ENCODE results near the gene P3H2. TPM values are rescaled to one million over a fixed set of nuclear protein-coding genes. Genes with fewer than 3 reads are reported as not detected.

P3H2 gene
- total and polyA plus RNA-seq, 2 donors (not counting 1 experiment from before 2014, with no cell fraction given), result not detected

DNA sequence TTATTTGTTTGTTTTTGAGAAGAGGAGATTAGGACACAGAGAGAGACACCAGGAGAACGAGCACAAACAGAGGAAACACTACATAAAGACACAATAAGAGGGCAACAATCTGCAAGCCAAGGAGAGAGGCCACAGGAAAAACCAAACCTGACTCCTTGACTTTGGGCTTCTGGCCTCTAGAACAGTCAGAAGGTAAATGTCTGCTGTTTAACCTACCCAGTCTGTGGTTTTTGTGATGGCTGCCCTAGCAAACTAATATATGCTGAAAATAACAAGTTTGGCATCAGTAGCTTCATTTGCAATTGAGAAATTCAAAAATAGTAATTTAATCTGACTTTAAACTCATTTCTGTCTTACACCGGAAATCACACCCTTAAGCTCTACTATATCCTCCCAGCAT, 110.2 kb downstream of the P3H2 start:
- ChIA-PET POLR2A (no interaction called here), CTCF (interaction anchor here (0.7 kb wide), 1 partner anchor 12 kb away, joined by 3 read pairs; no protein-coding TSS in a partner anchor)
- Histone ChIP-seq H3K27ac (ENCODE audit: low read length in 2 of 2) (no peak overlapping the region), H3K4me1 (ENCODE audit: control insufficient read depth in 2 of 2, insufficient read depth in 2 of 2, low read length in 2 of 2) (no peaks in the 10 kb centered on the region), H4K20me1 (ENCODE audit: control insufficient read depth, insufficient read depth, low read length, poor library complexity, severe bottlenecking) (no peaks in the 10 kb centered on the region), H3K9me3 (ENCODE audit: control extremely low read depth in 1 of 3, control insufficient read depth in 2 of 3, insufficient read depth in 1 of 3, low read length in 2 of 3) (no peaks in the 10 kb centered on the region), H3K79me2 (ENCODE audit: control insufficient read depth, insufficient read depth, low read length) (no peaks in the 10 kb centered on the region), H3K27me3 (replicated peaks in 1 of 4; ENCODE audit: control extremely low read depth in 1 of 4, control insufficient read depth in 3 of 4, insufficient read depth in 4 of 4, low read length in 3 of 4) (no peaks in the 10 kb centered on the region), H3K4me2 (replicated peaks; ENCODE audit: low read depth, low read length, poor library complexity, severe bottlenecking) (no peak overlapping the region), H3K4me3 (ENCODE audit: control extremely low read depth in 1 of 5, extremely low read depth in 1 of 5, insufficient read depth in 1 of 5, low read depth in 2 of 5, low read length in 4 of 5) (no peak overlapping the region), H3K9ac (ENCODE audit: low read length) (no peak overlapping the region), H2AFZ (ENCODE audit: insufficient read depth, low read depth, low read length, poor library complexity, severe bottlenecking) (no peak overlapping the region), H3K36me3 (replicated peaks in 1 of 2; ENCODE audit: control extremely low read depth in 1 of 2, control insufficient read depth in 1 of 2, extremely low read depth in 1 of 2, insufficient read depth in 2 of 2, low read length in 1 of 2) (no peaks in the 10 kb centered on the region)
- H3K27me3 Mint-ChIP-seq, result peaks cover 7% of the 10 kb centered on the region
- no peak overlapping the region for H3K27ac Mint-ChIP-seq
- H3K4me3 Mint-ChIP-seq, result no peak overlapping the region
- H3K9me3 Mint-ChIP-seq (ENCODE audit: insufficient read depth), result no peaks in the 10 kb centered on the region
- H3K4me1 Mint-ChIP-seq, result no peaks in the 10 kb centered on the region
- TF ChIP-seq, protein P1, sequence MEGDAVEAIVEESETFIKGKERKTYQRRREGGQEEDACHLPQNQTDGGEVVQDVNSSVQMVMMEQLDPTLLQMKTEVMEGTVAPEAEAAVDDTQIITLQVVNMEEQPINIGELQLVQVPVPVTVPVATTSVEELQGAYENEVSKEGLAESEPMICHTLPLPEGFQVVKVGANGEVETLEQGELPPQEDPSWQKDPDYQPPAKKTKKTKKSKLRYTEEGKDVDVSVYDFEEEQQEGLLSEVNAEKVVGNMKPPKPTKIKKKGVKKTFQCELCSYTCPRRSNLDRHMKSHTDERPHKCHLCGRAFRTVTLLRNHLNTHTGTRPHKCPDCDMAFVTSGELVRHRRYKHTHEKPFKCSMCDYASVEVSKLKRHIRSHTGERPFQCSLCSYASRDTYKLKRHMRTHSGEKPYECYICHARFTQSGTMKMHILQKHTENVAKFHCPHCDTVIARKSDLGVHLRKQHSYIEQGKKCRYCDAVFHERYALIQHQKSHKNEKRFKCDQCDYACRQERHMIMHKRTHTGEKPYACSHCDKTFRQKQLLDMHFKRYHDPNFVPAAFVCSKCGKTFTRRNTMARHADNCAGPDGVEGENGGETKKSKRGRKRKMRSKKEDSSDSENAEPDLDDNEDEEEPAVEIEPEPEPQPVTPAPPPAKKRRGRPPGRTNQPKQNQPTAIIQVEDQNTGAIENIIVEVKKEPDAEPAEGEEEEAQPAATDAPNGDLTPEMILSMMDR (IDR thresholded peaks at IDR 0.05), result no peak
- no peak for TF ChIP-seq EZH2 (IDR thresholded peaks at IDR 0.05; ENCODE audit: borderline replicate concordance, insufficient read depth, low read depth, low read length, poor library complexity, severe bottlenecking)
- ATAC-seq (ENCODE audit: low read depth), result no peak
- 83% methylated on average over 1 of the region's 2 CpGs for WGBS (ENCODE audit: insufficient coverage)
- DNase-seq, result no peak
- intact Hi-C loops (cut with micrococcal nuclease), result no loop called here

DNA sequence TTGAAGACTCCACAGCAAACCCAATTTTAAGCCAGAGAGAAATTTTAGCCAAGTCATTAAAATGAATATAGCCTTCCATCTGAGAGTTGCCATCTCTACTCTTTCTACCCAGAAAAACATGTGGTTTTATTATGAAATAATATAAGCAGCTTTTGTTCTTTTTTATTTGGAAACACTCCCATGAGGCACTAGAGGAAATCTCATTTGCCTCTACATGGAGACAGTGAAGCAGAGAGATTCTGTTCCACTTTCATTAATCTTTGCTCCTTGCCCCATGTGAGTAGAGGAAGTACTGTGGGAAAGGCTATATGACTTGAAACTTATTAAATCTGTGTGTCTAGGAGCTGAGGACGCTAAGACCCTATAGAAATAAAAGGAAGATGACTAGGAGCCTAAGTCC, 111.1 kb downstream of the P3H2 start:
- Histone ChIP-seq H2AFZ (ENCODE audit: insufficient read depth, low read depth, low read length, poor library complexity, severe bottlenecking) (no peak overlapping the region), H3K4me3 (ENCODE audit: control extremely low read depth in 1 of 5, extremely low read depth in 1 of 5, insufficient read depth in 1 of 5, low read depth in 2 of 5, low read length in 4 of 5) (no peak overlapping the region), H3K36me3 (replicated peaks in 1 of 2; ENCODE audit: control extremely low read depth in 1 of 2, control insufficient read depth in 1 of 2, extremely low read depth in 1 of 2, insufficient read depth in 2 of 2, low read length in 1 of 2) (no peaks in the 10 kb centered on the region), H3K4me1 (ENCODE audit: control insufficient read depth in 2 of 2, insufficient read depth in 2 of 2, low read length in 2 of 2) (no peaks in the 10 kb centered on the region), H4K20me1 (ENCODE audit: control insufficient read depth, insufficient read depth, low read length, poor library complexity, severe bottlenecking) (no peaks in the 10 kb centered on the region), H3K79me2 (ENCODE audit: control insufficient read depth, insufficient read depth, low read length) (no peaks in the 10 kb centered on the region), H3K9ac (ENCODE audit: low read length) (no peak overlapping the region), H3K27me3 (replicated peaks in 1 of 4; ENCODE audit: control extremely low read depth in 1 of 4, control insufficient read depth in 3 of 4, insufficient read depth in 4 of 4, low read length in 3 of 4) (no peaks in the 10 kb centered on the region), H3K4me2 (replicated peaks; ENCODE audit: low read depth, low read length, poor library complexity, severe bottlenecking) (no peak overlapping the region), H3K27ac (ENCODE audit: low read length in 2 of 2) (no peak overlapping the region), H3K9me3 (ENCODE audit: control extremely low read depth in 1 of 3, control insufficient read depth in 2 of 3, insufficient read depth in 1 of 3, low read length in 2 of 3) (no peaks in the 10 kb centered on the region)
- WGBS (ENCODE audit: insufficient coverage), result no CpG with 5 or more reads among the region's 1 CpG
- ChIA-PET CTCF (no interaction called here), POLR2A (no interaction called here)
- Mint-ChIP-seq H3K4me3 (no peak overlapping the region), H3K9me3 (ENCODE audit: insufficient read depth) (no peaks in the 10 kb centered on the region), H3K4me1 (no peaks in the 10 kb centered on the region), H3K27ac (no peak overlapping the region), H3K27me3 (peaks cover 7% of the 10 kb centered on the region)
- intact Hi-C loops (cut with micrococcal nuclease), result no loop called here
- TF ChIP-seq, protein P1 (IDR thresholded peaks at IDR 0.05), result no peak
- TF ChIP-seq EZH2 (IDR thresholded peaks at IDR 0.05; ENCODE audit: borderline replicate concordance, insufficient read depth, low read depth, low read length, poor library complexity, severe bottlenecking), result no peak
- no peak for DNase-seq
- ATAC-seq (ENCODE audit: low read depth), result no peak

All from B cell (primary cell).